Transverse colon (tissue), 4 donors: Measurements from ENCODE around the gene PAPOLB.

Experiments
- EP300 ChIP-seq: sonication (generic); formaldehyde crosslinking; IDR thresholded peaks from one replicate; pipeline ENCODE4 v1.6.1; 2017; ENCODE audit warnings: antibody characterized with exemption, low read depth
- POLR2A ChIP-seq: fragments of 450-650 bp; IDR thresholded peaks from one replicate; pipeline ENCODE4 v1.6.1; 2016; ENCODE audit warnings: antibody characterized with exemption, mild to moderate bottlenecking, moderate library complexity
- POLR2AphosphoS5 ChIP-seq, 3 donors: sonication (generic); formaldehyde crosslinking; IDR thresholded peaks; one replicate each; pipeline ENCODE4 v1.6.1; 2016; ENCODE audit warnings: antibody characterized with exemption in 3 of 3
- TF ChIP-seq, protein P1 (sequence below), 5 experiments: fragments of 200-600 bp in 3 of 5; fragments of 450-650 bp in 2 of 5; sonication (generic) in 3 of 5; IDR thresholded peaks; 1 replicate in 2 of 5; 2 replicates in 3 of 5; pipeline ENCODE4 v1.5.1; 2016 to 2017; ENCODE audit warnings: antibody characterized with exemption in 5 of 5, inconsistent platforms in 3 of 5, mild to moderate bottlenecking in 2 of 5, moderate library complexity in 1 of 5

DNA sequence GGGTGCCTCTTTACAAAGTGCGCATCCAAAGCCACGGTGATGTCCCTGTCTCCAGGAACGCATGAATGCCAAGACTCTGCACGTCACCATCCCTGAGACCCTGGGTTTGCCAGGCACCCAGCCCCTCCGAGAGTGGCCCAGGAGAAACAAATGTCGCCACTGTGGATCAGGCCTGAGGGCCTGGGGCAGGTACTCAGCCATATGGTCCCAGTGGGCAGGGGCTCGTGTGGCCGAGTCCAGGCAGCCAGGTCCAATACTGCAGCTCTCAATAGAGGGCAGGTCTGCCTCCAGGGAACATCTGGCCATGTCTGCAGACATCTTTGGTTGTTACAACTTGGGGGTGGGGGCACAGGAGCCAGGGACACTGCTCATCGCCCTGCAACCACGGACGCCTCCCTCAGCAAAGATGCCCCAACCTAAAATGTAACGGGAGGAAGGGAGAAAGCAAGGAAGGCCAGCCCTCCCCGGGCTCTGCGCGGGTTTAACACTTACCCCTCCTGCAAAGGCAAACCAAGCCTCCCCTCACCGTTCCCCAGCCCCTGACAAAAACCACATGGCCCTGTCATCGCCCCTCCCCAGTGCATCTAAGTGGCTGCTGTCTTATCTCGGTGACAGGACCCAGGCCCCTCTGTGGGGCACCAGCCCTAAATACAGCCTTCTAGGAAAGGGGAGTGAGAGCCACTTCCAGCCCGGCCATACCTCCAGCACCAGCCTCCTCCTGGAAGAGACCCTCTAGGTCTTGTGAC lies 10.3 kb upstream of the PAPOLB start:
- TF ChIP-seq, protein P1, sequence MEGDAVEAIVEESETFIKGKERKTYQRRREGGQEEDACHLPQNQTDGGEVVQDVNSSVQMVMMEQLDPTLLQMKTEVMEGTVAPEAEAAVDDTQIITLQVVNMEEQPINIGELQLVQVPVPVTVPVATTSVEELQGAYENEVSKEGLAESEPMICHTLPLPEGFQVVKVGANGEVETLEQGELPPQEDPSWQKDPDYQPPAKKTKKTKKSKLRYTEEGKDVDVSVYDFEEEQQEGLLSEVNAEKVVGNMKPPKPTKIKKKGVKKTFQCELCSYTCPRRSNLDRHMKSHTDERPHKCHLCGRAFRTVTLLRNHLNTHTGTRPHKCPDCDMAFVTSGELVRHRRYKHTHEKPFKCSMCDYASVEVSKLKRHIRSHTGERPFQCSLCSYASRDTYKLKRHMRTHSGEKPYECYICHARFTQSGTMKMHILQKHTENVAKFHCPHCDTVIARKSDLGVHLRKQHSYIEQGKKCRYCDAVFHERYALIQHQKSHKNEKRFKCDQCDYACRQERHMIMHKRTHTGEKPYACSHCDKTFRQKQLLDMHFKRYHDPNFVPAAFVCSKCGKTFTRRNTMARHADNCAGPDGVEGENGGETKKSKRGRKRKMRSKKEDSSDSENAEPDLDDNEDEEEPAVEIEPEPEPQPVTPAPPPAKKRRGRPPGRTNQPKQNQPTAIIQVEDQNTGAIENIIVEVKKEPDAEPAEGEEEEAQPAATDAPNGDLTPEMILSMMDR (IDR thresholded peaks at IDR 0.05): no peak
- TF ChIP-seq POLR2A (no peak), POLR2AphosphoS5 (IDR thresholded peaks at IDR 0.05) (no peak), EP300 (no peak)
